GM12878 (cell line): Measurements from ENCODE around the gene KDM6B.

Experiments
- CREM ChIP-seq: IDR thresholded peaks from 2 replicates; pipeline ENCODE4 v1.6.1; 2014; ENCODE audit warnings: antibody characterized with exemption, low read depth
- CTCF ChIP-seq, 3 experiments: IDR thresholded peaks in 2 of 3; conservative IDR thresholded peaks in 1 of 3; 2 replicates each; pipeline ENCODE4 v1.5.1; 2011; ENCODE audit warnings: low read depth in 3 of 3, low read length in 3 of 3, mild to moderate bottlenecking in 3 of 3, control low read depth in 2 of 3, moderate library complexity in 2 of 3, inconsistent platforms in 1 of 3, mixed read lengths in 1 of 3; ENCODE audit not compliant: control insufficient read depth in 2 of 3, insufficient read depth in 1 of 3; ENCODE audit errors: extremely low read depth in 1 of 3
- ESRRA ChIP-seq: IDR thresholded peaks from 2 replicates; pipeline ENCODE4 v1.6.1; 2012; ENCODE audit warnings: mild to moderate bottlenecking, low read length, improper control_type of control experiment
- FOS ChIP-seq: IDR thresholded peaks from 3 replicates; pipeline ENCODE4 v1.6.1; 2011; ENCODE audit warnings: borderline replicate concordance; ENCODE audit not compliant: insufficient read length; ENCODE audit errors: extremely low read depth
- SPI1 ChIP-seq: IDR thresholded peaks from 2 replicates; pipeline ENCODE4 v1.6.1; 2011; ENCODE audit warnings: low read depth, mild to moderate bottlenecking, low read length, moderate library complexity, borderline replicate concordance; ENCODE audit not compliant: insufficient read depth
- ZSCAN29 ChIP-seq: fragments of 450-650 bp; IDR thresholded peaks from 2 replicates; pipeline ENCODE4 v1.6.1; 2017; ENCODE audit warnings: mild to moderate bottlenecking, moderate library complexity

- no peak for TF ChIP-seq CTCF (IDR thresholded peaks at IDR 0.05 in 2 of 3, conservative IDR thresholded peaks at IDR 0.05 in 1 of 3; ENCODE audit: control insufficient read depth in 2 of 3, extremely low read depth in 1 of 3, insufficient read depth in 1 of 3, low read depth in 3 of 3, low read length in 3 of 3)
- no peak for TF ChIP-seq ZSCAN29
- TF ChIP-seq ESRRA, result no peak
- no peak for TF ChIP-seq CREM
- TF ChIP-seq FOS, result no peak
- TF ChIP-seq SPI1, result no peak
These were observed 18.2 kb downstream of the KDM6B start for GRCh38 chr17:7852262-7852670.
